Vagina (tissue), 2 donors: ENCODE results near the gene PIEZO2. TPM values are rescaled to one million over a fixed set of nuclear protein-coding genes. Genes with fewer than 3 reads are reported as not detected.

ENCODE experiments used
- DNase-seq, 2 donors: peaks; one replicate each; pipeline ENCODE4 v3.0.0-alpha.2; 2017; ENCODE audit errors: extremely low spot score in 2 of 2
- H3K27ac ChIP-seq: fragments of 200-600 bp; sonication (generic); one replicate; pipeline ENCODE4 v1.5.1; 2019
- H3K27me3 ChIP-seq: fragments of 200-600 bp; sonication (generic); one replicate; pipeline ENCODE4 v1.5.1; 2019
- H3K36me3 ChIP-seq, 2 donors: fragments of 200-600 bp; sonication (generic); one replicate each; pipeline ENCODE4 v1.5.1; 2017 to 2019
- H3K4me1 ChIP-seq: fragments of 200-600 bp; sonication (generic); one replicate; pipeline ENCODE4 v1.5.1; 2019
- H3K4me3 ChIP-seq, 2 donors: fragments of 200-600 bp; sonication (generic); 1 replicate in 1 of 2; 2 replicates in 1 of 2; pipeline ENCODE4 v1.5.1; 2016 to 2019
- H3K9me3 ChIP-seq: fragments of 200-600 bp; sonication (generic); one replicate; pipeline ENCODE4 v1.5.1; 2019
- POLR2A ChIP-seq, 2 donors: fragments of 450-650 bp; IDR thresholded peaks; one replicate each; pipeline ENCODE4 v1.6.1; 2017; ENCODE audit warnings: antibody characterized with exemption in 2 of 2, mild to moderate bottlenecking in 2 of 2, moderate library complexity in 2 of 2
- POLR2AphosphoS5 ChIP-seq, 2 donors: sonication (generic); formaldehyde crosslinking; IDR thresholded peaks; one replicate each; pipeline ENCODE4 v1.9.0; 2017; ENCODE audit warnings: antibody characterized with exemption in 2 of 2, mild to moderate bottlenecking in 2 of 2, low read depth in 1 of 2; ENCODE audit not compliant: insufficient read depth in 1 of 2
- intact Hi-C: fragments of 100-400 bp; cut with DNase I; formaldehyde crosslinking; loops from one replicate; pipeline ENCODE4 v1.15.1; 2023
- total RNA-seq: library from RNA; depleted of rRNA; stranded (reverse); fragments of >200 nt; gene quantifications from one replicate; pipeline ENCODE4 v1.2.3, GENCODE V29; 2016
- TF ChIP-seq, protein P1 (sequence below), 3 experiments: fragments of 450-650 bp in 2 of 3; fragments of 200-600 bp in 1 of 3; sonication (generic) in 1 of 3; IDR thresholded peaks; one replicate each; pipeline ENCODE4 v1.5.1; 2017 to 2019; ENCODE audit warnings: antibody characterized with exemption in 3 of 3, mild to moderate bottlenecking in 2 of 3, moderate library complexity in 2 of 3

The PIEZO2 gene
- total RNA-seq, 1 donor from 2014 or later, result 5.9 TPM

DNA sequence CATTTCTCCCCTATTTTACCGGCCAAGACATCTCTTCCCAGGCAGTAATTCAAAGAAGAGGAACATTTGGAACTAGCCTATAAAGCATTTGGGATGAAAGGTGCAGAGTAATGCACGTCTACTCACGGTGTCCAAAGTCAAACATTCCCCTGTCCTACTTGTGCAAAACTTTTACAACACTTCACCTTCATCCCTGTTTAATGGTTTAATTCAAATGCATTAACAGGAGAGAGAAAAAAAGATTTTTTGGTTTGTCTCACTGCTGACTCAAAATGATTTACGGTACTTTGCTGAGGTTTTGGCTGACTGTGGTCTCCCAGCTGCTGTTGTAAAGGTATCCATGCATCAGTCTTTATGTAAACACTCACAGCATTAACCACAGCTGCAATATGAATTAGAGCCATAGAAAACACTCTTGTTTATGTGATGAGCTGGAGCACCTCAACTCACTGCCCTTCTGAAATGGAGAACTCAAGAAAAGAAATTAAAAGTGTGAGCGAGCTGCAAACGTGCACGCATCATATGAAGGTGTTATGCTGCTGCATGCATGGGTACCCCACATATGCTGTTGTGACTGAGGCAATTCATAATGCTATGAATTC is 220.5 kb downstream of the PIEZO2 start:
- no peak overlapping the region for H3K4me3 ChIP-seq
- no peaks in the 10 kb centered on the region for H3K27me3 ChIP-seq
- peaks cover 13% of the 10 kb centered on the region for H3K4me1 ChIP-seq
- H3K9me3 ChIP-seq, result no peaks in the 10 kb centered on the region
- no peaks in the 10 kb centered on the region for H3K36me3 ChIP-seq
- TF ChIP-seq, protein P1, sequence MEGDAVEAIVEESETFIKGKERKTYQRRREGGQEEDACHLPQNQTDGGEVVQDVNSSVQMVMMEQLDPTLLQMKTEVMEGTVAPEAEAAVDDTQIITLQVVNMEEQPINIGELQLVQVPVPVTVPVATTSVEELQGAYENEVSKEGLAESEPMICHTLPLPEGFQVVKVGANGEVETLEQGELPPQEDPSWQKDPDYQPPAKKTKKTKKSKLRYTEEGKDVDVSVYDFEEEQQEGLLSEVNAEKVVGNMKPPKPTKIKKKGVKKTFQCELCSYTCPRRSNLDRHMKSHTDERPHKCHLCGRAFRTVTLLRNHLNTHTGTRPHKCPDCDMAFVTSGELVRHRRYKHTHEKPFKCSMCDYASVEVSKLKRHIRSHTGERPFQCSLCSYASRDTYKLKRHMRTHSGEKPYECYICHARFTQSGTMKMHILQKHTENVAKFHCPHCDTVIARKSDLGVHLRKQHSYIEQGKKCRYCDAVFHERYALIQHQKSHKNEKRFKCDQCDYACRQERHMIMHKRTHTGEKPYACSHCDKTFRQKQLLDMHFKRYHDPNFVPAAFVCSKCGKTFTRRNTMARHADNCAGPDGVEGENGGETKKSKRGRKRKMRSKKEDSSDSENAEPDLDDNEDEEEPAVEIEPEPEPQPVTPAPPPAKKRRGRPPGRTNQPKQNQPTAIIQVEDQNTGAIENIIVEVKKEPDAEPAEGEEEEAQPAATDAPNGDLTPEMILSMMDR (IDR thresholded peaks at IDR 0.05), result no peak
- TF ChIP-seq POLR2AphosphoS5 (IDR thresholded peaks at IDR 0.05; ENCODE audit: insufficient read depth in 1 of 2, low read depth in 1 of 2), result peak in 1 of 2 donors; percentile 13
- DNase-seq, result no peak
- intact Hi-C loops, result no loop called here
- no peak overlapping the region for H3K27ac ChIP-seq

DNA sequence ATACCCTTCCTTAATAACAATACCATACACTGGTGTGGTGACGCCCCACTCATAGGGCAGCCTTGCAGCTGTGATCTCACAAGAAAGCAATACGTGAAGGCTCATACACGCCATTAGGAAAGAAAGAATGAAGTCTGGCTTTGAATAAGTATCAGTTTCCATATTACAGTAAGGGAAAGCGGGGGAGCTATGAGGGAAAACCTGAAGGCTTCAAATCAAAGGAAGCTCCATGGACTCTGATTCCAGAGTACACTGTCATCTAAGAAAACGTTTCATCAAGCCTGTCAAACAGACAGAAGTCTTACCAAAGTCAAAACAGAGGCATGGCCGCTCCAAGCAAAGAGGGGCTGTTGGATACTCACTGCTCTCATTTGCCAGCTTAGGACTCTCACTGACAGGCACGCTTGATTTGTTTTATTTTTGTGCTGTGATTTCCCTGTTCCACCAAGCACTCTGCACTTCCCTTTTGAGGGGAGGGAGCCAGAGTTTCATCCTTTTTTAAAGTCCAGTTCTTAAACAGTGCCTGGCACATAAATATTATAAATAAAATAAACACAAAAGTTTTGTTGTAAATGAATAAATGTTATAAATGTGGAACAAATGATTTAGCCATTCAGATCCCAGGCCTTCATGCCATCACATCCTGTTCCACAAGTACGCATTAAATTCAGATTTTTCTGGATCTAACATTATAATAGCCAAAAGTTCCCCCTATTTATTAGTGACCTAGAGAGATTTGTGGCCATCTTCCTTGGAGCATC is 221.2 kb downstream of the PIEZO2 start:
- peak overlapping the region; percentile 70 for H3K27ac ChIP-seq
- DNase-seq, result no peak
- no peak overlapping the region for H3K4me3 ChIP-seq
- H3K36me3 ChIP-seq, result no peaks in the 10 kb centered on the region
- no peaks in the 10 kb centered on the region for H3K9me3 ChIP-seq
- peaks cover 13% of the 10 kb centered on the region for H3K4me1 ChIP-seq
- TF ChIP-seq POLR2A (IDR thresholded peaks at IDR 0.05) (no peak), POLR2AphosphoS5 (IDR thresholded peaks at IDR 0.05; ENCODE audit: insufficient read depth in 1 of 2, low read depth in 1 of 2) (no peak)
- TF ChIP-seq, protein P1 (IDR thresholded peaks at IDR 0.05), result no peak
- no peaks in the 10 kb centered on the region for H3K27me3 ChIP-seq
- intact Hi-C loops, result no loop called here

DNA sequence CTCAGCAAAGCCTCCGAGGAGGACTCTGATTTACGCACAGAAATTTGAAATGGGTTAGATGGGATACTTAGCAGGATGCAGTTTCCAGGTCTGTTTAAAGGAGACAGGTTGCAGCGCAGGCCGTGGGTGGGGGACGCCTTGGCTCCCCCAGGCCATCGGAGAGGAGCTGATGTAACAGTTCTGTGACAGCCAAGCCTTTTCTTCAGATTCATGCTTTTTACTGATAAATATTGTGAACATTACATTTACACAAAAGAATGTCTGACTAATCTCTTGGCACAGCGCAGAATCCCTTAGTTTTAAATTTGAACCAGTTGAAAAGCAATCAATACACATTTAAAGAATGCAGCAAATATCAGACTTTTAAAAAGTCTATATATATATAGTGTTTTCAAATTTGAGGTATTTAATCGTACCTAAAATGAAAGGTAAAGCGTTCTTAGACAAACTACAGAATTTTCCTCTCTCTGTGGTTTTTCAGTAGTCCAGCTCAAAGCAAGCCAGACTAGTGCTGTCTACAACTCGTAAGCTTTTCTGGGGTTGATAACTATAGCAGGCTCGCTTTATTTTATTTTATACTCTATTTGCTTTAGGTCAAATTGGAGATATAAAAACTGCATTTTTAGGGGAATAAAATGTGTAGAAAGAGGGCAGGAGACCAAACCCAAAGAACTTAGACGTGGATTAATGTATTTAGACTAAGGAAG is 221.9 kb downstream of the PIEZO2 start:
- no peak for DNase-seq
- intact Hi-C loops, result no loop called here
- Histone ChIP-seq H3K27me3 (no peaks in the 10 kb centered on the region), H3K4me3 (no peak overlapping the region), H3K9me3 (no peaks in the 10 kb centered on the region), H3K4me1 (peaks cover 13% of the 10 kb centered on the region), H3K36me3 (no peaks in the 10 kb centered on the region), H3K27ac (peak overlapping the region; percentile 70)
- TF ChIP-seq POLR2AphosphoS5 (IDR thresholded peaks at IDR 0.05; ENCODE audit: insufficient read depth in 1 of 2, low read depth in 1 of 2) (no peak), POLR2A (IDR thresholded peaks at IDR 0.05) (no peak)
- TF ChIP-seq, protein P1 (IDR thresholded peaks at IDR 0.05), result no peak

DNA sequence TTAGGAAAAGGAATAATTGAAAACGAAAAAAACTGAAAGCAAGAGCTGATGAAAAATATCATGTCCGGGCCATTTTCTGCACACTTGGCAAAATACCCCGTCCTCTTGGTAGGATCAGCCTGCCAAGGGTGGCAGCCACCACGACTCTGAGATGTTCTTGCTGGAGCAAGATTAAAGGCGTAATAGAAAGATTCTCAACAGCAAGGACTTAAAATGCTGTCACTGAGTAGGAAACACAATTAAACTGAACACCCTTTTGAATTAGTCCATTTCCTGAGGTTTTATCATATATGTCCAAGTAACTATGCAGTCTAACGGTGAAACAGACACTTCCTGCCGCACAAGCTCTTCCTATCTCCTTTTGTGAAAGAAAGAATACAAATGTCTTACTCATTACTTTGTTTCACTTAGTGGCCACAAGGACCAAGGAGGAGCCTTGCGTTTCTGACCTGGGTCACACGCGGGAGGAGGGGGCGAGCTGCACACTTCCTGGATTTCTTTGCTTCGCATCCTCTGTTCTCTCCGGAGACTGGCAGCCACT is 222.7 kb downstream of the PIEZO2 start:
- no peaks in the 10 kb centered on the region for H3K9me3 ChIP-seq
- no peak for DNase-seq
- H3K4me3 ChIP-seq, result no peak overlapping the region
- intact Hi-C loops, result no loop called here
- H3K4me1 ChIP-seq, result peaks cover 13% of the 10 kb centered on the region
- TF ChIP-seq, protein P1 (IDR thresholded peaks at IDR 0.05), result no peak
- TF ChIP-seq POLR2AphosphoS5 (IDR thresholded peaks at IDR 0.05; ENCODE audit: insufficient read depth in 1 of 2, low read depth in 1 of 2), result no peak
- no peak for TF ChIP-seq POLR2A (IDR thresholded peaks at IDR 0.05)
- H3K27me3 ChIP-seq, result no peaks in the 10 kb centered on the region
- H3K36me3 ChIP-seq, result no peaks in the 10 kb centered on the region
- H3K27ac ChIP-seq, result peak overlapping the region; percentile 70
